Measurements from ENCODE around the gene SIKE1. TPM values are rescaled to one million over a fixed set of nuclear protein-coding genes. Genes with fewer than 3 reads are reported as not detected.

The SIKE1 gene
- total RNA-seq, 1 experiment from 2014 or later: 104 TPM

DNA sequence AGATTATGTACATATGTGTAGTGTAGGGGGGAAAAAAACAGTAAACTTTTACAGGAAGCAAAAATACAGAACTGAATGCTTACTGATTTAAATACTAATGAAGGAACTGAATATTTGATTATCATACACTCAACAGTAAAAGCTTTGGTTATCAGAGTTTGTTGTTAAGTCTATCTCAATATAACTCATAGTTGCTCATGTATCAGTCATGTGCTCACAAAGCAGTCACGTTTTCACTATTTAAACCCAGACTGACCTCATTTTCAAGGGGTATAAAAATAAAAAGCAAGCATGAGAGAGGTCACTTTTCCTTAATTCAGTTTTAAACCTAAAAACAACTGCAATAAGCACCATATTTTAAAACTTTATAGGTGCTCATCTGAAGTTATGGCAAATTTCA, 57.0 kb downstream of the SIKE1 start:
- H3K36me3 ChIP-seq (ENCODE audit: low read depth, low read length): peaks cover 94% of the 10 kb centered on the region
- no peak overlapping the region for H3K27ac ChIP-seq (ENCODE audit: low read length)
- ChIA-PET CTCF (no interaction called here), POLR2A (ENCODE audit: unreplicated experiment) (interaction anchor here (0.6 kb wide), 1 partner anchor 385 kb away, joined by 7 read pairs; no protein-coding TSS in a partner anchor)
- H3K9ac ChIP-seq (ENCODE audit: low read length): no peak overlapping the region
- BruUV-seq (replicated peaks): no TSS peak
- no peaks in the 10 kb centered on the region for H3K9me2 ChIP-seq (replicated peaks; ENCODE audit: low read length)
- no peak overlapping the region for H3K4me3 ChIP-seq (ENCODE audit: low read length)
- TF ChIP-seq CTCF (conservative IDR thresholded peaks at IDR 0.05; ENCODE audit: low read depth, low read length) (no peak), EZH2 (IDR thresholded peaks at IDR 0.05; ENCODE audit: low read length, unreplicated experiment) (no peak), EZH2phosphoT487 (IDR thresholded peaks at IDR 0.05; ENCODE audit: borderline replicate concordance, low read length) (no peak)
- no peaks in the 10 kb centered on the region for H3K9me3 ChIP-seq (ENCODE audit: low read length)
- no peaks in the 10 kb centered on the region for H3F3A ChIP-seq (ENCODE audit: low read length, unreplicated experiment)
- no peaks in the 10 kb centered on the region for H4K20me1 ChIP-seq (ENCODE audit: low read length)
- H3K27me3 ChIP-seq (ENCODE audit: low read length): no peaks in the 10 kb centered on the region
- intact Hi-C loops (cut with micrococcal nuclease): no loop called here
- H2AFZ ChIP-seq (ENCODE audit: low read length): no peak overlapping the region
- H3K4me2 ChIP-seq (ENCODE audit: low read length): no peak overlapping the region
- H3K79me2 ChIP-seq (ENCODE audit: low read length): no peaks in the 10 kb centered on the region
- peaks cover 22% of the 10 kb centered on the region for H3K4me1 ChIP-seq (ENCODE audit: insufficient read depth, low read length)
- DNase-seq (no peak), ATAC-seq (no peak)

- H3K27ac ChIP-seq (ENCODE audit: low read length): no peak overlapping the region
- H2AFZ ChIP-seq (ENCODE audit: low read length): no peak overlapping the region
- ATAC-seq (no peak), DNase-seq (no peak)
- H3K4me3 ChIP-seq (ENCODE audit: low read length): no peak overlapping the region
- intact Hi-C loops (cut with micrococcal nuclease): no loop called here
- ChIA-PET CTCF (no interaction called here), POLR2A (ENCODE audit: unreplicated experiment) (no interaction called here)
- peaks cover 11% of the 10 kb centered on the region for H3K79me2 ChIP-seq (ENCODE audit: low read length)
- H3K9me2 ChIP-seq (replicated peaks; ENCODE audit: low read length): no peaks in the 10 kb centered on the region
- no peak overlapping the region for H3K4me2 ChIP-seq (ENCODE audit: low read length)
- 0 out of 2 replicates have a peak, but pooled peaks cover 4% of the 10 kb centered on the region for H4K20me1 ChIP-seq (ENCODE audit: low read length)
- no peaks in the 10 kb centered on the region for H3K27me3 ChIP-seq (ENCODE audit: low read length)
- no peak overlapping the region for H3K9ac ChIP-seq (ENCODE audit: low read length)
- peaks cover 91% of the 10 kb centered on the region for H3K36me3 ChIP-seq (ENCODE audit: low read depth, low read length)
- peaks cover 26% of the 10 kb centered on the region for H3K4me1 ChIP-seq (ENCODE audit: insufficient read depth, low read length)
- H3F3A ChIP-seq (ENCODE audit: low read length, unreplicated experiment): no peaks in the 10 kb centered on the region
- no peaks in the 10 kb centered on the region for H3K9me3 ChIP-seq (ENCODE audit: low read length)
- no TSS peak for BruUV-seq (replicated peaks)
- no peak for TF ChIP-seq EZH2 (IDR thresholded peaks at IDR 0.05; ENCODE audit: low read length, unreplicated experiment)
- no peak for TF ChIP-seq CTCF (conservative IDR thresholded peaks at IDR 0.05; ENCODE audit: low read depth, low read length)
- no peak for TF ChIP-seq EZH2phosphoT487 (IDR thresholded peaks at IDR 0.05; ENCODE audit: borderline replicate concordance, low read length)
Observed at GRCh38 chr1:114720492-114720891, 60.0 kb downstream of the SIKE1 start.

Other genes starting within 250 kb of the SIKE1 start
- 57.7 and 70.1 TPM in 2 replicates for gene BCAS2, start 199.1 kb downstream of the SIKE1 start, total RNA-seq (2014; rRNA removed)
- 0.95 and 2.0 TPM in 2 replicates for gene DENND2C, start 110.6 kb downstream of the SIKE1 start, total RNA-seq (2014; rRNA removed)
- not detected in 2 replicates for gene AMPD1, start 85.1 kb downstream of the SIKE1 start, total RNA-seq (2014; rRNA removed)
- gene NRAS, start 63.9 kb downstream of the SIKE1 start, total RNA-seq (2014; rRNA removed): 12.6 and 15.1 TPM in 2 replicates
- 380 and 480 TPM in 2 replicates for gene CSDE1, start 22.7 kb downstream of the SIKE1 start, total RNA-seq (2014; rRNA removed)
- gene SYCP1, start 74.2 kb upstream of the SIKE1 start, total RNA-seq (2014; rRNA removed): not detected in 2 replicates
- not detected in 2 replicates for gene TSHB, start 249.1 kb upstream of the SIKE1 start, total RNA-seq (2014; rRNA removed)

Measured in PC-3 (cell line).